Stimulated activated naive CD8-positive, alpha-beta T cell treated with anti-CD3 and anti-CD28 coated beads, Interleukin-15, amount 100 ng/mL, for 72 hours (primary cell): ENCODE data around the gene PCDHGB2.
"Not testable (repeated sequence)": the region's sequence is repeated elsewhere in the genome, so short reads cannot be mapped to it uniquely, and the experiment has no call there.

ENCODE experiments used
- ATAC-seq: fragments of 150-1000 bp; cut with Tn5 transposase; 2 replicates; pipeline ENCODE4 v1.10.0; 2021; ENCODE audit warnings: mild to moderate bottlenecking, moderate library complexity
- DNase-seq, 2 donors: peaks; one replicate each; pipeline ENCODE4 v3.0.0; 2021 to 2022
- H3K27ac Mint-ChIP-seq, 2 donors: one replicate each; pipeline ENCODE4 v1.8.0; 2022; ENCODE audit warnings: mild to moderate bottlenecking in 2 of 2, mixed read lengths in 2 of 2, moderate library complexity in 2 of 2
- H3K27me3 Mint-ChIP-seq: one replicate; pipeline ENCODE4 v1.8.0; 2022; ENCODE audit warnings: mixed read lengths
- H3K4me1 Mint-ChIP-seq: one replicate; pipeline ENCODE4 v1.8.0; 2022; ENCODE audit warnings: mild to moderate bottlenecking, mixed read lengths
- H3K4me3 Mint-ChIP-seq, 2 donors: one replicate each; pipeline ENCODE4 v1.8.0; 2022; ENCODE audit warnings: mild to moderate bottlenecking in 2 of 2, mixed read lengths in 2 of 2, moderate library complexity in 1 of 2
- H3K9me3 Mint-ChIP-seq, 2 donors: one replicate each; pipeline ENCODE4 v1.8.0; 2022; ENCODE audit warnings: mixed read lengths in 2 of 2

Gene PCDHGB2

DNA sequence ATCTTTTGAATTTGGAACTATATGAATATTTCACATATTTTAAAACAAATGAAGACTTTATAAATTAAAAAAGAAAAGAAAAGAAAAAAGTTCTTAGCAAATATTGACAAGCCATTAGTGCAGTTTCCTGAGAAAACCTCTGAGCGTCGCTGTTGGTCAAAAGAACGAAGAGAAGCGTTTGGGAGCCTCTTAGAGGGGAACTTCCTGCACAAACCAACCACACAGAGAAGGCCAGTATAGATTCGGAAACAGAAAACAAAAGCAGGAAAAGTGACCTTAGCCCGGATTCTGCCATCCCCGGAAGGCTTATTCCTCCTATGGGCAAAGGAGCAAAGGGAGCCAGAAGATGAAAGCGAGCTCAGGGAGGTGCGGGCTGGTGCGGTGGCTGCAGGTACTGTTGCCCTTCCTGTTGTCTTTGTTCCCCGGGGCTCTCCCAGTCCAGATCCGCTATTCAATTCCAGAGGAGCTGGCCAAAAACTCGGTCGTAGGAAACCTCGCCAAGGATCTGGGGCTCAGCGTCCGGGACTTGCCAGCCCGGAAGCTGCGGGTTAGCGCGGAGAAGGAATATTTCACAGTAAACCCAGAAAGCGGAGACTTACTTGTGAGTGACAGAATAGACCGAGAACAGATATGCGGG, at the start of gene PCDHGB2:
Gene PCDHGB2 (plus strand): TSS at position 205 of the 637 bp plus-strand sequence. CDS start 142 bp downstream, at position 347.
- ATAC-seq (peak; percentile 35), DNase-seq (no peak)
- H3K27me3 Mint-ChIP-seq, result peaks cover 87% of the 10 kb centered on the region
- peak within 1 kb of the TSS; percentile 75 to 86 for H3K4me3 Mint-ChIP-seq
- peak within 1 kb of the TSS in 1 of 2 donors; percentile 85 for H3K27ac Mint-ChIP-seq
- H3K4me1 Mint-ChIP-seq, result peaks cover 6% of the 10 kb centered on the region
- H3K9me3 Mint-ChIP-seq, result peaks cover 19 to 64% of the 10 kb centered on the region in 2 donors

DNA sequence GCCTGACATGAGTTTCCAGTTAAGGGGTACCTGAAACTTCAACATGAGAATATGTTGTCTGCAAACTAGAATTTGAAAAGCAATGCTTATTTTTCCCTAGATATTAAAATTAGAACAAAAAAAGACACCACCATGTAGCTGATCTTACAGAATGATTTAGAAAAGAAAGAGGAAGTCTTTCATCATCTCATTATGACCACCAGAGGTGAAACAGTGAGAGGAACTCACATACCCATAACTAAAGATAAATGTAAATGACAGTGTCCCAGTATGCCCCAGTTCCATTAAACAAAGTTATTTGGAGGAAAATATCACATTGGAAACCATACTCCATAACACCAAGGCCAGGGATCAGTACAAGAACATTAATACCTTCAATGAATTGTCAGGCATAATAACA, 46.1 kb upstream of the PCDHGB2 start:
- no peaks in the 10 kb centered on the region for H3K27me3 Mint-ChIP-seq
- no peak overlapping the region for H3K4me3 Mint-ChIP-seq
- DNase-seq (no peak), ATAC-seq (no peak)
- H3K9me3 Mint-ChIP-seq, result peaks cover 38 to 66% of the 10 kb centered on the region in 2 donors
- peaks cover 11% of the 10 kb centered on the region for H3K4me1 Mint-ChIP-seq
- H3K27ac Mint-ChIP-seq, result no peak overlapping the region

DNA sequence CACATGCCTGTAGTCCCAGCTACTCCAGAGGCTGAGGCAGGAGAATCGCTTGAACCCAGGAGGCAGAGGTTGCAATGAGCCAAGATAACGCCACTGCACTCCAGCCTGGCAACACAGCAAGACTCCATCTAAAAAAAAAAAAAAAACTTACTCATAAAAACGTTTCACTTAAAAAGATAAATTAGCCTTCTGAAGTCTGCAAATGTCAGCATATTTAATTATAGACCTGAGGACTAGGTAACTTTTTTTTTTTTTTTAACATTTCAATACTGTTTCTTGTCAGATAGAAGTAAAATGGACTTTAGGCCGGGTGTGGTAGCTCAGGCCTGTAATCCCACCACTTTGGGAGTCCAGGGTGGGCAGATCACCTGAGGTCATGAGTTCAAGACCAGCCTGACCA, 42.8 kb upstream of the PCDHGB2 start:
- H3K4me3 Mint-ChIP-seq, H3K27me3 Mint-ChIP-seq, DNase-seq, H3K27ac Mint-ChIP-seq, ATAC-seq: not testable (repeated sequence)
- Mint-ChIP-seq H3K4me1 (peaks cover 22% of the 10 kb centered on the region), H3K9me3 (peaks cover 43 to 62% of the 10 kb centered on the region in 2 donors)

DNA sequence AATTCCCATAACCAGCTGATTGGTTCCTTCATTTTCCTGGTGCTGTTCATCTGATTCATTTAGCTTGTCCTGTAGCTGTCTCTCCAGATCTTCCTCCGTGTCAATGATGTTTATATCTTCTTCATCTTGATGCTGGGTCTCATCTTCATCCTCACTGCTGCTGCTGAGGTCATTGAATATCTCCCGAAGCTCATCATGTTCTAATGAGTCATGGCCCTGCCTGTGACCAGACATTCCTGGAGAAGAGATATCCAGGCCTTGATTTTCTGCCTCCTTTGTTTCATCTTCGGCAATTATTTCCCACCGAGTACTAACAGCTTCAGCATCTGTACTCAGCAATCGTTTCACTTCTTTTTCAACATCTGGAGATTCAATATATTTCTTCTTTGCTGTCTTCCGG, 40.6 kb upstream of the PCDHGB2 start:
- H3K4me3 Mint-ChIP-seq, result peak overlapping the region; percentile 96 to 99
- DNase-seq, result no peak
- no peaks in the 10 kb centered on the region for H3K27me3 Mint-ChIP-seq
- ATAC-seq, result no peak
- no peak overlapping the region for H3K27ac Mint-ChIP-seq
- H3K9me3 Mint-ChIP-seq, result peaks cover 36 to 50% of the 10 kb centered on the region in 2 donors
- peaks cover 22% of the 10 kb centered on the region for H3K4me1 Mint-ChIP-seq

DNA sequence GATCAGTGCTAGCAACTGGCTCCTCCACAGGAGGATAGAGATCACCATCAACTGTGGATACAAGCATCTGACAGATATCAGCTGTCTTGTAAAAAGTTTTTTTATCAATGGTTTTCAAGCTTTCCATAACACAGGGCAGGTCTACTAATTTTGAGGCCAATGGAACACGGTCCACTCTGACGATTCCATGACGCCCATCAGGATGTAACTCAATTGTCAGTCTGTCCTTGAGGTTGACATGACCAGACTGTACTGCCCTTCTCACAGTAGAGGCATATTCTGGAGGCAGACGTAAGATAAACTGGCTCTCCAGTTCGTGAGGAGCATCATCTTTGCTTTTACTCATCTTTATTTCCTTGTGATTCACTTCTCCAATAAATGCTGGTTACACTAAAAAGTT, 40.1 kb upstream of the PCDHGB2 start:
- Mint-ChIP-seq H3K4me1 (peaks cover 22% of the 10 kb centered on the region), H3K4me3 (peak overlapping the region; percentile 96 to 99), H3K9me3 (peaks cover 33 to 45% of the 10 kb centered on the region in 2 donors), H3K27ac (peak overlapping the region; percentile 100), H3K27me3 (no peaks in the 10 kb centered on the region)
- ATAC-seq (no peak), DNase-seq (no peak)

DNA sequence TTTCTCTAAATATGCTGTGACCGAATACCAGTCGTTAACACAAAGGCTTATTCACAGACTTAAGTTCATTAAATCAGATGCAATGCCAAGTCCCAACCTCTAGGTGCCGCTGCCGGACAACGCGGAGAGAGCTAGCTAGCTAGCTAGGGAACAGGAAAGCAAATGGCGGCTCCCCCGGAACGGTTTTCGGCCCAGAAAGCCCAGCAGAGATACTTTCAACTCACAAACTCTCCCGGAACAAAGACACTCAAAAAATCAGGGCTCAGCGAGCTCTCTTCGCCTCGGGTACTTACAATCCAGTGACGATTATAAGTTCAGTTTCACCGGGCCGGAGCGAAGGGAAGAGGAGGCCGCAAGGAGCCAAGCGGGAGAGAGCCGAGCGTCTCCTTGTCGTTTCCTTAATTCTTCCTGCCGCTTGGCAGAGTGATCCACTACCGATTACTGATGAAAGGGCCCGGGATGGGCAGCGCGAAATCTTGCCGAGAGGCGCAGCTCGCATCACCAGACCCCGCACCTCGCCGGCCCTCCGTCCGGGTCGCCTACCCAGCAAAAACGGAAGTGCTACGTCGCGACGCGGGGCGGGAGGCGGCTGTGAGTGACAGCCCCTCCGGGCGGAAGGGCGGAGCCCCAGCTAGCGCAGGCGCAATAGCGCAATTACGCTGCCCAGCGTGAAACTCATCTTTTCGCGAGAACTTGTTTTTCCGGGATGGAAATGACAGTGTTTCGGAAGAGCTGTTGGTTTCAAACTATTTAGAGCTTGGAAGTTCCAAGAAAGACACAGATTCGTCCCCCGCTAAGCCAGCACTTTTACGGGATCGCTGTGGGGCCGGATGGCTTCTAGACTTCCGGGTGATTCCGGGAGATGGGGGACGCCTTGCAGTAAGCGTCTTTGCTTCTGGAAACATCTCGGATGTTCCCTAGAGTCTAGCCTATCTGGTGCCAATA, 39.3 kb upstream of the PCDHGB2 start, which contains the start of gene TAF7:
Gene TAF7 (minus strand): TSS at position 560 of the 945 bp plus-strand sequence. CDS start 740 bp downstream, outside the sequence.
- peaks cover 22% of the 10 kb centered on the region for H3K4me1 Mint-ChIP-seq
- DNase-seq, result peak; percentile 91 to 94
- peak within 1 kb of the TSS; percentile 96 to 99 for H3K4me3 Mint-ChIP-seq
- peak; percentile 97 for ATAC-seq
- H3K9me3 Mint-ChIP-seq, result peaks cover 25 to 37% of the 10 kb centered on the region in 2 donors
- H3K27me3 Mint-ChIP-seq, result no peaks in the 10 kb centered on the region
- peak within 1 kb of the TSS; percentile 100 for H3K27ac Mint-ChIP-seq

DNA sequence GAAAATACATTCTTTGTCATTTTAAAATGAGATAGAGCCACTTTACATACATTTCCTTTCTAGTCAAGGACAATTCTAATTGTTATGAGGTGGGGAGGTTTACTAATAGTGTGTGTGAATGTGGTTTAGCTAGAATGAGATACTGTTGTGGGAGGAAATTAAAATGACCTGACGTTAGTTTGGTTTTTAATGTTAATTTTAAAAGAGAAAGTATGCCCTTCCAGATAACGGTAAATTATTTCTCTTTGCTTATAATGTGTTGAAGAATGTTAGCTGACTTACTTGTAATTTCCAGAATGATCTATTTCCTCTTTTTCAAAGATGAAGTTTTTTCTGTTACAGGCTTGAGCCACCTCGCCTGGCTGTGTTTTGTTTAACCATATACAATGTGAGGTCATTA, 37.5 kb upstream of the PCDHGB2 start:
- H3K9me3 Mint-ChIP-seq, result peaks cover 21 to 31% of the 10 kb centered on the region in 2 donors
- H3K27ac Mint-ChIP-seq, result no peak overlapping the region
- DNase-seq, result no peak
- ATAC-seq, result no peak
- H3K4me1 Mint-ChIP-seq, result peaks cover 32% of the 10 kb centered on the region
- peaks cover 12% of the 10 kb centered on the region for H3K27me3 Mint-ChIP-seq
- H3K4me3 Mint-ChIP-seq, result peak overlapping the region in 1 of 2 donors; percentile 99

DNA sequence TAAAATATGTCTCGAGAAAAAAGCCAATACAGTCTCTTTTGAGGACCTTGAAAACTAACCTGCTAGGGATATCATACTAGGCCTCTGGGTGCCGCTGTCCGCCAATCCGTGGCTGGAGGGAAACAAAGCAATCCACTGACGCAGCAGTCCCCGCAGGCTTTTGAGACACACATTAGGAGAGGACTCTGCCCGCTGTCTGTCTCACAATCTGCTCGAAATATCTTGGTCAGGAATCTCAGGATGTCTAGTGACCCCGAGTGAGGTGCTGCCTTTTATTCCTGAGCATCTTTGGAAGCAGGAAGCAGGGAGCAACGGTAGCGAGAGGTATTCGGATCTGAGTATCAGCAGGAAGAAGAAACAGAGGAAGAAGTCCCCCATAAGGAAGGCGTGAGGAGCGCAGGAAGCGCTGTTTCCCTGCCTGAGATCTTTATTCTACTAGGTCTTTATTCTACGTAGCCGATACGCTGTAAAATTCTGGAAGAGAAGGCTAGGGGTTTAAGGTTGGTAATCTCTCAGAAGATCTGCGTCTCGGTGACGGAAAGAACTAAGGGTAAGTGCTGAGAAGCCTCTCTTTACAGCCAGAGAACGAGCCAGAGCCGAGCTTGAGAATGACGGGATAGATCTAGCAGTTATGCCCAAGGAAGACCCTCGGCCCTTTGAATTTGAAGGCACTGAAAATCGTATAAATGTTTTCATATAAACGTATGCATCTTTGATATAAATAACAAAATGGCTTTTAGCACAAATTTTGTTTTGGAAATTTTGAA, 33.5 kb upstream of the PCDHGB2 start:
- Mint-ChIP-seq H3K27ac (peak overlapping the region; percentile 75 to 95), H3K27me3 (peaks cover 35% of the 10 kb centered on the region), H3K4me3 (peak overlapping the region; percentile 92 to 94), H3K4me1 (peaks cover 10% of the 10 kb centered on the region), H3K9me3 (peaks cover 4 to 7% of the 10 kb centered on the region in 2 donors)
- ATAC-seq (peak; percentile 96), DNase-seq (peak; percentile 46 to 76)

DNA sequence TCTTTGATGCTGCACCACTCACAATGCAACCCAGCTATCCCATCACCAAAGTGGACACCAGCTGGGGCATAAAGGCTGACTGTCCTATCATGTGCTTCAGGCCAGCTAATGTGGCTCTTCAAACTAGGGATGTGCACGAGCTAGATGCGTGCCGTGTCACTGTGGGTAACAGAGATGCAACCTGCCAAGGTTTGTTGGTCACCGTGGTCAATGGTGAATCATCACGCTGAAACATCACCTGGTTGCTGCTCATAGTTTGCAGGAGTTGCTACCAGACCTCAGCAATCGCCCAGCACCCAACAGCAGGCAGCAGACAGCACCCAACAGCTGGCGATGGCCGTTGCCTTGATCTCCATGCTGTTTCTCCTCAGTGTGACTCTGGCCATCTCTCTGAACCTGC, 31.6 kb upstream of the PCDHGB2 start:
- H3K4me1 Mint-ChIP-seq, result peaks cover 10% of the 10 kb centered on the region
- ATAC-seq (no peak), DNase-seq (peak in 1 of 2 donors; percentile 22)
- H3K27ac Mint-ChIP-seq, result no peak overlapping the region
- peaks cover 9 to 10% of the 10 kb centered on the region in 2 donors for H3K9me3 Mint-ChIP-seq
- peaks cover 54% of the 10 kb centered on the region for H3K27me3 Mint-ChIP-seq
- no peak overlapping the region for H3K4me3 Mint-ChIP-seq

DNA sequence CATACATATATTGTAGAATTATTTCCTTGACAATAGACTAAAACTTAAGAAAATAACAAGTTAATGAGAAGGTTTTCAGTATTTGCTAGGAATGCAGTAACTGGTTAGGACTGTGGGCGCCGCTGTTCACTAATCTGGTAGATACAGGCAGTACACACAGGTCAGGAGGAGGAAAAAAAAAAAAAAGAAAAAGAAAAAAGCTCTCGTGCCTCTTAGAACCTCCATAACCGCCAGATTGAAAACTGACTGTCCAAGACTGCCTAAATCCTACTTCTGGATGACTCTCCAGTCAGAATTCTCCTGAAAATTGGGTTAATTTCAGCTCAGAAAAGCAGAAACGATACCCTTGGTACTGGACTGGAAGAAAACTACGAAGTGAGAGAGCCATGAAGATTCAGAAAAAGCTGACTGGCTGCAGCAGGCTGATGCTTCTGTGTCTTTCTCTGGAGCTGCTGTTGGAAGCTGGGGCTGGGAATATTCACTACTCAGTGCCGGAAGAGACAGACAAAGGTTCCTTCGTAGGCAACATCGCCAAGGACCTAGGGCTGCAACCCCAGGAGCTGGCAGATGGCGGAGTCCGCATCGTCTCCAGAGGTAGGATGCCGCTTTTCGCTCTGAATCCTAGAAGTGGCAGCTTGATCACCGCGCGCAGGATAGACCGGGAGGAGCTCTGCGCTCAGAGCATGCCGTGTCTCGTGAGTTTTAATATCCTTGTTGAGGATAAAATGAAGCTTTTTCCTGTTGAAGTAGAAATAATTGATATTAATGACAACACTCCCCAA, 29.3 kb upstream of the PCDHGB2 start, which contains the start of gene PCDHGA1:
Gene PCDHGA1 (plus strand): TSS at position 216 of the 782 bp plus-strand sequence.
- Mint-ChIP-seq H3K27me3 (peaks cover 76% of the 10 kb centered on the region), H3K27ac (no peak within 1 kb of the TSS), H3K4me3 (peak within 1 kb of the TSS in 1 of 2 donors; percentile 42), H3K9me3 (peaks cover 22 to 26% of the 10 kb centered on the region in 2 donors), H3K4me1 (peaks cover 10% of the 10 kb centered on the region)
- DNase-seq (no peak), ATAC-seq (peak; percentile 50)

DNA sequence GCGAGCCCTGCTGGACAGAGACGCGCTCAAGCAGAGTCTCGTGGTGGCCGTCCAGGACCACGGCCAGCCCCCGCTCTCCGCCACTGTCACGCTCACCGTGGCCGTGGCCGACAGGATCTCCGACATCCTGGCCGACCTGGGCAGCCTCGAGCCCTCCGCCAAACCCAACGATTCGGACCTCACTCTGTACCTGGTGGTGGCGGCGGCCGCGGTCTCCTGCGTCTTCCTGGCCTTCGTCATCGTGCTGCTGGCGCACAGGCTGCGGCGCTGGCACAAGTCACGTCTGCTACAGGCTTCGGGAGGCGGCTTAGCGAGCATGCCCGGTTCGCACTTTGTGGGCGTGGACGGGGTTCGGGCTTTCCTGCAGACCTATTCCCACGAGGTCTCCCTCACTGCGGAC, 27.2 kb upstream of the PCDHGB2 start:
- peaks cover 81% of the 10 kb centered on the region for H3K27me3 Mint-ChIP-seq
- H3K4me3 Mint-ChIP-seq, DNase-seq, ATAC-seq, H3K27ac Mint-ChIP-seq, H3K4me1 Mint-ChIP-seq: not testable (repeated sequence)
- peaks cover 37 to 42% of the 10 kb centered on the region in 2 donors for H3K9me3 Mint-ChIP-seq

DNA sequence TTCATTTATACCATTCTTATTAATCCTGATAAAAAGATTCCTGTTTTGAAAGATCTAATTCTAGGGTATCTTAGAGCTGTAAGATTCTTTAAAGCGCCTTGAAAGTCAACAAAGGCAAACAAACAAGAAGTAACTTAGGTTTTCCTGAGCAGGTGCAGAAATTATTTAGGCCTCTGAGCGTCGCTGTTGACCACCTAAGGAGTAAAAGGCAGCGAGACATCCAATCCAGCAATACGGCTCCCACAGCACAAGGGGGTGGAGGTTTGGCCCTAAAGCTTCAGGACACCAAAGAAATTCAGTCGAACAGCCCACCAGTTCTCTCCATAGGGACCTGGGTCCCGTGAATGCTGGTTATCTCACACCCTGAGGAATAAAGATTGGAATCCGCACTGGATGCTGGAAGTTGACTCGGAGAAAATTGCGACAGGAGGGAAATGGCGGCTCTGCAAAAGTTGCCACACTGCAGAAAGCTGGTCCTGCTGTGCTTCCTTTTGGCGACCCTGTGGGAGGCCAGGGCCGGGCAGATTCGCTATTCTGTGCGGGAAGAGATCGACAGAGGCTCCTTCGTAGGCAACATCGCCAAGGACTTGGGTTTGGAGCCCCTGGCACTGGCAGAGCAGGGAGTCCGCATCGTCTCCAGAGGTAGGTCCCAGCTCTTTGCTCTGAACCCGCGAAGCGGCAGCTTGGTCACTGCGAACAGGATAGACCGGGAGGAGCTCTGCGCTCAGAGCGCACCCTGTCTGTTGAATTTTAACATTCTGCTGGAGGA, 21.1 kb upstream of the PCDHGB2 start, which contains the start of gene PCDHGA2:
Gene PCDHGA2 (plus strand): TSS at position 223 of the 769 bp plus-strand sequence.
- H3K27ac Mint-ChIP-seq, result no peak within 1 kb of the TSS
- peak within 1 kb of the TSS; percentile 56 to 61 for H3K4me3 Mint-ChIP-seq
- DNase-seq (no peak), ATAC-seq (no peak)
- H3K27me3 Mint-ChIP-seq, result peaks cover 95% of the 10 kb centered on the region
- peaks cover 56 to 62% of the 10 kb centered on the region in 2 donors for H3K9me3 Mint-ChIP-seq
- no peaks in the 10 kb centered on the region for H3K4me1 Mint-ChIP-seq

DNA sequence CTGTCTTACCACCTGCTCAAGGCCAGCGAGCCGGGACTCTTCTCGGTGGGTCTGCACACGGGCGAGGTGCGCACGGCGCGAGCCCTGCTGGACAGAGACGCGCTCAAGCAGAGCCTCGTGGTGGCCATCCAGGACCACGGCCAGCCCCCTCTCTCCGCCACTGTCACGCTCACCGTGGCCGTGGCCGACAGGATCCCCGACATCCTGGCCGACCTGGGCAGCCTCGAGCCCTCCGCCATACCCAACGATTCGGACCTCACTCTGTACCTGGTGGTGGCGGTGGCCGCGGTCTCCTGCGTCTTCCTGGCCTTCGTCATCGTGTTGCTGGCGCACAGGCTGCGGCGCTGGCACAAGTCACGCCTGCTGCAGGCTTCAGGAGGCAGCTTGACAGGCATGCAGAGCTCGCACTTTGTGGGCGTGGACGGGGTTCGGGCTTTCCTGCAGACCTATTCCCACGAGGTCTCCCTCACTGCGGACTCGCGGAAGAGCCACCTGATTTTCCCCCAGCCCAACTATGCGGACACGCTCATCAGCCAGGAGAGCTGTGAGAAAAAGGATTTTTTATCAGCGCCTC, 18.9 kb upstream of the PCDHGB2 start:
- H3K4me1 Mint-ChIP-seq, DNase-seq, ATAC-seq, H3K4me3 Mint-ChIP-seq: not testable (repeated sequence)
- Mint-ChIP-seq H3K9me3 (peaks cover 50 to 65% of the 10 kb centered on the region in 2 donors), H3K27me3 (peaks cover 96% of the 10 kb centered on the region), H3K27ac (peak overlapping the region in 1 of 2 donors; percentile 63)
